ENCODE data around the gene TRDN.

GRCh38 chr6:123240626-123241025, 396.1 kb downstream of the TRDN start:
- no peak for TF ChIP-seq ZNF232 (CRISPR knock-in tag; IDR thresholded peaks at IDR 0.05)
- TF ChIP-seq, protein P1, sequence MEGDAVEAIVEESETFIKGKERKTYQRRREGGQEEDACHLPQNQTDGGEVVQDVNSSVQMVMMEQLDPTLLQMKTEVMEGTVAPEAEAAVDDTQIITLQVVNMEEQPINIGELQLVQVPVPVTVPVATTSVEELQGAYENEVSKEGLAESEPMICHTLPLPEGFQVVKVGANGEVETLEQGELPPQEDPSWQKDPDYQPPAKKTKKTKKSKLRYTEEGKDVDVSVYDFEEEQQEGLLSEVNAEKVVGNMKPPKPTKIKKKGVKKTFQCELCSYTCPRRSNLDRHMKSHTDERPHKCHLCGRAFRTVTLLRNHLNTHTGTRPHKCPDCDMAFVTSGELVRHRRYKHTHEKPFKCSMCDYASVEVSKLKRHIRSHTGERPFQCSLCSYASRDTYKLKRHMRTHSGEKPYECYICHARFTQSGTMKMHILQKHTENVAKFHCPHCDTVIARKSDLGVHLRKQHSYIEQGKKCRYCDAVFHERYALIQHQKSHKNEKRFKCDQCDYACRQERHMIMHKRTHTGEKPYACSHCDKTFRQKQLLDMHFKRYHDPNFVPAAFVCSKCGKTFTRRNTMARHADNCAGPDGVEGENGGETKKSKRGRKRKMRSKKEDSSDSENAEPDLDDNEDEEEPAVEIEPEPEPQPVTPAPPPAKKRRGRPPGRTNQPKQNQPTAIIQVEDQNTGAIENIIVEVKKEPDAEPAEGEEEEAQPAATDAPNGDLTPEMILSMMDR (IDR thresholded peaks at IDR 0.05) = no peak
- TF ChIP-seq SP1 (CRISPR knock-in tag; conservative IDR thresholded peaks at IDR 0.05) = no peak
- TF ChIP-seq, protein P2, sequence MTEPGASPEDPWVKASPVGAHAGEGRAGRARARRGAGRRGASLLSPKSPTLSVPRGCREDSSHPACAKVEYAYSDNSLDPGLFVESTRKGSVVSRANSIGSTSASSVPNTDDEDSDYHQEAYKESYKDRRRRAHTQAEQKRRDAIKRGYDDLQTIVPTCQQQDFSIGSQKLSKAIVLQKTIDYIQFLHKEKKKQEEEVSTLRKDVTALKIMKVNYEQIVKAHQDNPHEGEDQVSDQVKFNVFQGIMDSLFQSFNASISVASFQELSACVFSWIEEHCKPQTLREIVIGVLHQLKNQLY (CRISPR knock-in tag; IDR thresholded peaks at IDR 0.05) = no peak
- TF ChIP-seq, protein P3, sequence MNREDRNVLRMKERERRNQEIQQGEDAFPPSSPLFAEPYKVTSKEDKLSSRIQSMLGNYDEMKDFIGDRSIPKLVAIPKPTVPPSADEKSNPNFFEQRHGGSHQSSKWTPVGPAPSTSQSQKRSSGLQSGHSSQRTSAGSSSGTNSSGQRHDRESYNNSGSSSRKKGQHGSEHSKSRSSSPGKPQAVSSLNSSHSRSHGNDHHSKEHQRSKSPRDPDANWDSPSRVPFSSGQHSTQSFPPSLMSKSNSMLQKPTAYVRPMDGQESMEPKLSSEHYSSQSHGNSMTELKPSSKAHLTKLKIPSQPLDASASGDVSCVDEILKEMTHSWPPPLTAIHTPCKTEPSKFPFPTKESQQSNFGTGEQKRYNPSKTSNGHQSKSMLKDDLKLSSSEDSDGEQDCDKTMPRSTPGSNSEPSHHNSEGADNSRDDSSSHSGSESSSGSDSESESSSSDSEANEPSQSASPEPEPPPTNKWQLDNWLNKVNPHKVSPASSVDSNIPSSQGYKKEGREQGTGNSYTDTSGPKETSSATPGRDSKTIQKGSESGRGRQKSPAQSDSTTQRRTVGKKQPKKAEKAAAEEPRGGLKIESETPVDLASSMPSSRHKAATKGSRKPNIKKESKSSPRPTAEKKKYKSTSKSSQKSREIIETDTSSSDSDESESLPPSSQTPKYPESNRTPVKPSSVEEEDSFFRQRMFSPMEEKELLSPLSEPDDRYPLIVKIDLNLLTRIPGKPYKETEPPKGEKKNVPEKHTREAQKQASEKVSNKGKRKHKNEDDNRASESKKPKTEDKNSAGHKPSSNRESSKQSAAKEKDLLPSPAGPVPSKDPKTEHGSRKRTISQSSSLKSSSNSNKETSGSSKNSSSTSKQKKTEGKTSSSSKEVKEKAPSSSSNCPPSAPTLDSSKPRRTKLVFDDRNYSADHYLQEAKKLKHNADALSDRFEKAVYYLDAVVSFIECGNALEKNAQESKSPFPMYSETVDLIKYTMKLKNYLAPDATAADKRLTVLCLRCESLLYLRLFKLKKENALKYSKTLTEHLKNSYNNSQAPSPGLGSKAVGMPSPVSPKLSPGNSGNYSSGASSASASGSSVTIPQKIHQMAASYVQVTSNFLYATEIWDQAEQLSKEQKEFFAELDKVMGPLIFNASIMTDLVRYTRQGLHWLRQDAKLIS (CRISPR knock-in tag; IDR thresholded peaks at IDR 0.05; ENCODE audit: borderline replicate concordance) = no peak
- TF ChIP-seq, protein P4, sequence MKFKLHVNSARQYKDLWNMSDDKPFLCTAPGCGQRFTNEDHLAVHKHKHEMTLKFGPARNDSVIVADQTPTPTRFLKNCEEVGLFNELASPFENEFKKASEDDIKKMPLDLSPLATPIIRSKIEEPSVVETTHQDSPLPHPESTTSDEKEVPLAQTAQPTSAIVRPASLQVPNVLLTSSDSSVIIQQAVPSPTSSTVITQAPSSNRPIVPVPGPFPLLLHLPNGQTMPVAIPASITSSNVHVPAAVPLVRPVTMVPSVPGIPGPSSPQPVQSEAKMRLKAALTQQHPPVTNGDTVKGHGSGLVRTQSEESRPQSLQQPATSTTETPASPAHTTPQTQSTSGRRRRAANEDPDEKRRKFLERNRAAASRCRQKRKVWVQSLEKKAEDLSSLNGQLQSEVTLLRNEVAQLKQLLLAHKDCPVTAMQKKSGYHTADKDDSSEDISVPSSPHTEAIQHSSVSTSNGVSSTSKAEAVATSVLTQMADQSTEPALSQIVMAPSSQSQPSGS (CRISPR knock-in tag; IDR thresholded peaks at IDR 0.05; ENCODE audit: borderline replicate concordance, low read depth) = no peak
- TF ChIP-seq ETV6 (CRISPR knock-in tag; IDR thresholded peaks at IDR 0.05) = no peak
- TF ChIP-seq NR2C2 (CRISPR knock-in tag; IDR thresholded peaks at IDR 0.05) = no peak
- TF ChIP-seq GRHL2 (CRISPR knock-in tag; IDR thresholded peaks at IDR 0.05; ENCODE audit: insufficient replicate concordance, severe bottlenecking) = no peak
